GM12878 (cell line): Measurements from ENCODE around the gene KAT2A. TPM values are rescaled to one million over a fixed set of nuclear protein-coding genes. Genes with fewer than 3 reads are reported as not detected.

Experiments
- ATAC-seq: fragments of 200-7000 bp; cut with Tn5 transposase; 3 replicates; pipeline ENCODE4 v1.9.1; 2020; ENCODE audit warnings: mild to moderate bottlenecking, moderate library complexity
- BruUV-seq: library from RNA; stranded (reverse); fragments of 400-500 nt; replicated peaks from 2 replicates; lab custom pipeline; 2021; lab: Mats Ljungman, UMichigan
- CTCF ChIA-PET: fragments of 300-600 bp; sonication (Branson Sonifier 250); formaldehyde crosslinking; extraction: SDS; loops from one replicate; lab custom pipeline; 2021; ENCODE audit warnings: inconsistent platforms; lab: Yijun Ruan, JAX
- POLR2A ChIA-PET: fragments of 350-600 bp; formaldehyde crosslinking; extraction: SDS; loops from one replicate; lab custom pipeline; 2021; ENCODE audit warnings: inconsistent platforms; lab: Charles Lee
- RAD21 ChIA-PET: fragments of 300-600 bp; sonication (Branson Sonifier 250); formaldehyde crosslinking; loops from one replicate; lab custom pipeline; 2023; ENCODE audit warnings: antibody characterized with exemption; ENCODE audit not compliant: unreplicated experiment; lab: Charles Lee
- SMC1A ChIA-PET: fragments of 300-600 bp; sonication (Branson Sonifier 250); formaldehyde crosslinking; loops from one replicate; lab custom pipeline; 2023; ENCODE audit not compliant: unreplicated experiment, uncharacterized antibody; lab: Charles Lee
- DNase-seq: peaks from one replicate; pipeline ENCODE4 v3.0.0-alpha.2; 2011; ENCODE audit warnings: low read depth, low spot score
- FAIRE-seq: peaks from 3 replicates; lab custom pipeline; 2011; peaks lifted over from hg19 to GRCh38; lab: Jason Lieb, UNC
- H2AFZ ChIP-seq: 2 replicates; pipeline ENCODE4 v1.6.0; 2011; ENCODE audit warnings: low read depth, low read length, control low read depth; ENCODE audit not compliant: control insufficient read depth
- H3K27ac ChIP-seq: 2 replicates; pipeline ENCODE4 v1.5.1; 2011; ENCODE audit warnings: control low read depth; ENCODE audit not compliant: control insufficient read depth, insufficient read depth
- H3K27me3 ChIP-seq, 2 experiments: replicated peaks in 1 of 2; 2 replicates each; pipeline versions ENCODE4 v1.6.0 to v1.6.1; 2011; ENCODE audit warnings: low read length in 1 of 2; ENCODE audit not compliant: control insufficient read depth in 2 of 2, insufficient read depth in 2 of 2
- H3K36me3 ChIP-seq, 2 experiments: 2 replicates each; pipeline ENCODE4 v1.5.1; 2011; ENCODE audit warnings: low read length in 1 of 2; ENCODE audit not compliant: control insufficient read depth in 2 of 2, insufficient read depth in 2 of 2
- H3K4me1 ChIP-seq: 2 replicates; pipeline ENCODE4 v1.6.1; 2011; ENCODE audit warnings: mild to moderate bottlenecking, low read length, moderate library complexity, mixed read lengths; ENCODE audit not compliant: control insufficient read depth, insufficient read depth
- H3K4me2 ChIP-seq: 2 replicates; pipeline ENCODE4 v1.6.0; 2011; ENCODE audit warnings: control low read depth; ENCODE audit not compliant: control insufficient read depth, insufficient read depth
- H3K4me3 ChIP-seq: fragments of 200-600 bp; sonication (generic); 2 replicates; pipeline ENCODE4 v1.5.1; 2016
- H3K79me2 ChIP-seq: 2 replicates; pipeline ENCODE4 v1.6.0; 2011; ENCODE audit warnings: low read length; ENCODE audit not compliant: control insufficient read depth, insufficient read depth
- H3K9ac ChIP-seq: 2 replicates; pipeline ENCODE4 v1.8.0; 2011; ENCODE audit warnings: low read length, control low read depth, mixed read lengths; ENCODE audit not compliant: control insufficient read depth, insufficient read depth
- H3K9me3 ChIP-seq: replicated peaks from 3 replicates; pipeline ENCODE4 v1.5.1; 2011; ENCODE audit warnings: mild to moderate bottlenecking, low read length; ENCODE audit not compliant: control insufficient read depth, insufficient read depth
- H4K20me1 ChIP-seq: 2 replicates; pipeline ENCODE4 v1.6.0; 2011; ENCODE audit not compliant: control insufficient read depth, insufficient read depth
- CEBPB ChIP-seq, 2 experiments: fragments of 150-350 bp in 1 of 2; IDR thresholded peaks; 2 replicates each; pipeline ENCODE4 v1.6.1; 2012 to 2014; ENCODE audit warnings: low read depth in 2 of 2, low read length in 2 of 2, borderline replicate concordance in 1 of 2, inconsistent platforms in 1 of 2
- DPF2 ChIP-seq: fragments of 450-650 bp; IDR thresholded peaks from 2 replicates; pipeline ENCODE4 v1.6.1; 2017; ENCODE audit warnings: mild to moderate bottlenecking
- HSF1 ChIP-seq: fragments of 150-350 bp; IDR thresholded peaks from 2 replicates; pipeline ENCODE4 v1.6.1; 2014; ENCODE audit warnings: mild to moderate bottlenecking, low read depth, low read length
- IRF5 ChIP-seq: fragments of 450-650 bp; IDR thresholded peaks from 2 replicates; pipeline ENCODE4 v1.6.1; 2017; ENCODE audit warnings: borderline replicate concordance
- KAT2A ChIP-seq: conservative IDR thresholded peaks from 2 replicates; pipeline ENCODE4 v1.6.1; 2011; ENCODE audit warnings: low read depth, low read length; ENCODE audit not compliant: control insufficient read depth
- LARP7 ChIP-seq: fragments of 450-650 bp; IDR thresholded peaks from 2 replicates; pipeline ENCODE4 v1.6.1; 2017; ENCODE audit warnings: mild to moderate bottlenecking
- MAX ChIP-seq: IDR thresholded peaks from 2 replicates; pipeline ENCODE4 v1.6.1; 2012; ENCODE audit warnings: low read depth, low read length, improper control_type of control experiment
- MEF2A ChIP-seq: IDR thresholded peaks from 2 replicates; pipeline ENCODE4 v1.6.1; 2011; ENCODE audit warnings: low read depth, mild to moderate bottlenecking, low read length, moderate library complexity; ENCODE audit not compliant: insufficient read depth
- NRF1 ChIP-seq: conservative IDR thresholded peaks from 2 replicates; pipeline ENCODE4 v1.6.1; 2011; ENCODE audit warnings: mild to moderate bottlenecking, low read depth, low read length, improper control_type of control experiment
- RBBP5 ChIP-seq: fragments of 200-600 bp; sonication (generic); conservative IDR thresholded peaks from 2 replicates; pipeline ENCODE4 v1.6.1; 2016
- RCOR1 ChIP-seq: conservative IDR thresholded peaks from 2 replicates; pipeline ENCODE4 v1.6.1; 2012; ENCODE audit warnings: low read depth, low read length, improper control_type of control experiment
- SMC3 ChIP-seq: IDR thresholded peaks from 2 replicates; pipeline ENCODE4 v1.6.1; 2011; ENCODE audit warnings: low read length, improper control_type of control experiment, borderline replicate concordance
- TCF3 ChIP-seq: IDR thresholded peaks from 2 replicates; pipeline ENCODE4 v1.6.1; 2012; ENCODE audit warnings: low read depth, mild to moderate bottlenecking, low read length, borderline replicate concordance; ENCODE audit not compliant: insufficient read depth
- ZNF217 ChIP-seq: fragments of 450-650 bp; IDR thresholded peaks from 2 replicates; pipeline ENCODE4 v1.6.1; 2017; ENCODE audit warnings: antibody characterized with exemption, mild to moderate bottlenecking
- WGBS: methylation state at CpG from one replicate; pipeline ENCODE4 v1.1.6; 2016; ENCODE audit warnings: low lambda C conversion rate; ENCODE audit not compliant: insufficient replicate concordance, insufficient coverage; ENCODE audit errors: missing lambda C conversion rate; 5-methylcytosine and 5-hydroxymethylcytosine counted together
- in situ Hi-C: fragments of 300-500 bp; cut with MboI; formaldehyde crosslinking; loops from 9 replicates; pipeline ENCODE4 v1.14.3; 2018; ENCODE audit warnings: mixed read lengths
- intact Hi-C: fragments of 100-400 bp; cut with micrococcal nuclease; formaldehyde crosslinking; loops from one replicate; pipeline ENCODE4 v1.14.2; 2022; ENCODE audit not compliant: unreplicated experiment
- polyA plus RNA-seq, 11 experiments: library from polyadenylated mRNA; depleted of rRNA in 4 of 11; unstranded in 6 of 11; stranded (reverse) in 5 of 11; fragments of >200 nt; fragmentation: Nextera tagmentation in 4 of 11; fragmentation: Illumina TruSeq in 1 of 11; extraction: Ambion mirVana in 4 of 11; extraction: Trizol in 1 of 11; gene quantifications; 1 replicate in 1 of 11; 2 replicates in 10 of 11; pipeline versions ENCODE4 v1.2.1 to v1.2.3, GENCODE V29; 2011 to 2016; ENCODE audit warnings: inconsistent platforms in 2 of 11, missing spikeins in 2 of 11, low read depth in 1 of 11
- total RNA-seq, 4 experiments: library from RNA; depleted of rRNA in 3 of 4; stranded (reverse); fragments of >200 nt in 3 of 4; fragmentation: Illumina TruSeq in 1 of 4; extraction: Trizol in 1 of 4; gene quantifications; 2 replicates each; pipeline versions ENCODE4 v1.2.1 to v1.2.3, GENCODE V29; 2013 to 2021

The KAT2A gene
- total and polyA plus RNA-seq, 10 of the 15 experiments (the other 5 are each of a cell fraction or from before 2014, with no cell fraction given): 0.85 to 47.5 (median 14.6) TPM

- ChIA-PET CTCF (interaction anchor here (3.0 kb wide), 1 partner anchor 13 kb away, joined by 10 read pairs; no protein-coding TSS in a partner anchor), POLR2A (no interaction called here), SMC1A (no interaction called here), RAD21 (no interaction called here)
- FAIRE-seq (no peak), DNase-seq (no peak), ATAC-seq (no peak)
- H3K9ac ChIP-seq: no peak overlapping the region
- no peak overlapping the region for H2AFZ ChIP-seq
- no peaks in the 10 kb centered on the region for H3K4me1 ChIP-seq
- no peak overlapping the region for H3K27ac ChIP-seq
- H3K9me3 ChIP-seq: no peaks in the 10 kb centered on the region
- H4K20me1 ChIP-seq: no peaks in the 10 kb centered on the region
- BruUV-seq: no TSS peak
- H3K4me3 ChIP-seq: no peak overlapping the region
- no peaks in the 10 kb centered on the region for H3K79me2 ChIP-seq
- 50% methylated on average over 20 of the region's 20 CpGs for WGBS
- H3K36me3 ChIP-seq: no peaks in the 10 kb centered on the region
- no peak overlapping the region for H3K4me2 ChIP-seq
- intact Hi-C loops (no loop called here), in situ Hi-C loops (no loop called here)
- no peak for TF ChIP-seq LARP7
- TF ChIP-seq MAX: no peak
- TF ChIP-seq DPF2: no peak
- TF ChIP-seq KAT2A: no peak
- no peak for TF ChIP-seq NRF1
- TF ChIP-seq CEBPB (IDR thresholded peaks at IDR 0.05; ENCODE audit: borderline replicate concordance in 1 of 2, low read depth in 2 of 2, low read length in 2 of 2): no peak
- TF ChIP-seq ZNF217: no peak
- no peak for TF ChIP-seq MEF2A
- no peak for TF ChIP-seq HSF1
- TF ChIP-seq RCOR1: no peak
- no peak for TF ChIP-seq SMC3
- TF ChIP-seq IRF5: no peak
- no peak for TF ChIP-seq RBBP5
- no peak for TF ChIP-seq TCF3
- no peaks in the 10 kb centered on the region; a peak in 2 of 4 replicates for H3K27me3 ChIP-seq
These were observed 33.1 kb downstream of the KAT2A start for GRCh38 chr17:42087736-42088705.
